ENCODE measurements around the gene MAML3. TPM values are rescaled to one million over a fixed set of nuclear protein-coding genes. Genes with fewer than 3 reads are reported as not detected.

Gene MAML3
- polyA plus RNA-seq, 1 donor (not counting 4 experiments of a cell fraction or from before 2014, with no cell fraction given): 0.68 TPM

DNA sequence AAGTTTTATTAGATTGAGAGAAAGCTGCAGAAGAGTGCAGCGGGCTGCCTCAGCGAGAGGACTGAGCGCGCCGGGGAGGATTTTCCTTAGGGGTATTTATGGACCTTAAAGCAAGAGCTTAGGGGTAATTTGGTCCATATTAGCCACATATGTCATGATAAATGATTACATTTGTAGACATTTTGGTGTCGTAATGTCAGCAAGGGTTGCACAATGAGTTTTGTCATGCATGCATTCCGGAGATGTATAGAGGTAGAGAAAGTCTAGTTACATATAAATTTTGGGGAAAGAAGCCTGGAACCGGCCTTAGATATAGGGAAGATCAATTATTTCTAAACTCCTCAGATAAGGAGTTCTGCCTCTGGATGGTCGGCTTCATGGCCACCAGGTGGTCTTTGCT lies 478.3 kb downstream of the MAML3 start:
- H3K79me2 ChIP-seq (ENCODE audit: control insufficient read depth, insufficient read depth, low read length): no peaks in the 10 kb centered on the region
- FAIRE-seq (no peak), DNase-seq (ENCODE audit: low read depth, low spot score) (no peak)
- H3K4me2 ChIP-seq (ENCODE audit: control insufficient read depth, extremely low read depth, insufficient read depth, low read depth, low read length): no peak overlapping the region
- peaks cover 8% of the 10 kb centered on the region for H3K4me1 ChIP-seq (ENCODE audit: control insufficient read depth, extremely low read depth, insufficient read depth, low read length)
- dilution Hi-C loops (cut with MboI; ENCODE audit: extremely low pct_ligation_motif_present, low sequenced_read_pairs): no loop called here
- no peak overlapping the region for H3K4me3 ChIP-seq (ENCODE audit: control insufficient read depth in 2 of 3, extremely low read depth in 1 of 3, insufficient read depth in 2 of 3, low read depth in 1 of 3, low read length in 3 of 3)
- H3K9ac ChIP-seq (ENCODE audit: control insufficient read depth, extremely low read depth, insufficient read depth, low read length): no peak overlapping the region
- H3K36me3 ChIP-seq (ENCODE audit: control insufficient read depth in 2 of 2, extremely low read depth in 1 of 2, insufficient read depth in 2 of 2, low read length in 2 of 2): peaks cover 0 to 3% of the 10 kb centered on the region in 2 experiments
- H4K20me1 ChIP-seq (ENCODE audit: control insufficient read depth, extremely low read depth, insufficient read depth, low read length): no peaks in the 10 kb centered on the region
- TF ChIP-seq CTCF (optimal IDR thresholded peaks at IDR 0.05 in 1 of 3, IDR thresholded peaks at IDR 0.05 in 1 of 3, conservative IDR thresholded peaks at IDR 0.05 in 1 of 3; ENCODE audit: extremely low read depth in 1 of 3, insufficient read depth in 2 of 3, low read length in 3 of 3) (no peak), EZH2 (IDR thresholded peaks at IDR 0.05; ENCODE audit: low read length) (no peak)
- no peak overlapping the region for H3K27ac ChIP-seq (ENCODE audit: control insufficient read depth, insufficient read depth, low read length)
- no peak overlapping the region for H2AFZ ChIP-seq (ENCODE audit: control insufficient read depth, low read length)
- H3K9me1 ChIP-seq (ENCODE audit: control insufficient read depth, extremely low read depth, insufficient read depth, low read length): no peaks in the 10 kb centered on the region
- H3K27me3 ChIP-seq (ENCODE audit: control insufficient read depth, extremely low read depth, insufficient read depth, low read length): no peaks in the 10 kb centered on the region
- H3K9me3 ChIP-seq (ENCODE audit: control insufficient read depth, low read depth, low read length): no peaks in the 10 kb centered on the region

DNA sequence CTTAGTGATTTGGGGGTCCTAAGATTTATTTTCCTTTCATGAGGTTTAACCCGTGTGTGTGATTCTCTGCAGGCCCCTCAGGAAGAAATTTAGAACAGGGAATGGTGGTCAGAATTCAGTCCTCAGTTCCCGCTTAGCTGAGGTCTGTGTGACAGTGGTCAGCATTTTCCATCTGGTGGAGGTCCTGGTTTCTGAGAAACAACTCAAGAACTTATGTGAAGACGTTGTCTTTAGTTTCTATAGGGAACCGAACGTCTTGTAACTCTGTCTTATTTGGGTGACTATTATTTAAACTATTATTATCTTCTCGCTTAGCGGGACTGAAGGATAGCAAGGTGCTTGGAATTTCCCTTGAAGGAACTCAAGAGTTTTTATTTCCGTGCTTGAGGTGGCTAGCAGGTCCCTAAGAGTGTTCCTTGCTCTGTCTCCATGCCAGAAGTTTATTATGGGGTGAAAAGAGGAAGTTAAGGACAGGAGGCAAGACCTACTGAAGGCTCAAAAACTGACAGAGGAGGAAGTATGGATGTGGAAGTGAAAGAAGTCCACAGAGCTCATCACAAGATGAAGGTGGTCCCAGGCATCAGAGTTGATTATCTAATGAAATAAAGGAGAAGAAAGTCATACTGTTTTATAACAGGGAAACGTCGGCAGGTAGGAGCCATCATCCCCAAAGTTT lies 479.0 kb downstream of the MAML3 start:
- Histone ChIP-seq H3K4me3 (ENCODE audit: control insufficient read depth in 2 of 3, extremely low read depth in 1 of 3, insufficient read depth in 2 of 3, low read depth in 1 of 3, low read length in 3 of 3) (no peak overlapping the region), H3K79me2 (ENCODE audit: control insufficient read depth, insufficient read depth, low read length) (no peaks in the 10 kb centered on the region), H3K36me3 (ENCODE audit: control insufficient read depth in 2 of 2, extremely low read depth in 1 of 2, insufficient read depth in 2 of 2, low read length in 2 of 2) (peaks cover 0 to 3% of the 10 kb centered on the region in 2 experiments), H3K9ac (ENCODE audit: control insufficient read depth, extremely low read depth, insufficient read depth, low read length) (no peak overlapping the region), H4K20me1 (ENCODE audit: control insufficient read depth, extremely low read depth, insufficient read depth, low read length) (no peaks in the 10 kb centered on the region), H3K4me2 (ENCODE audit: control insufficient read depth, extremely low read depth, insufficient read depth, low read depth, low read length) (no peak overlapping the region), H3K9me1 (ENCODE audit: control insufficient read depth, extremely low read depth, insufficient read depth, low read length) (no peaks in the 10 kb centered on the region), H3K27me3 (ENCODE audit: control insufficient read depth, extremely low read depth, insufficient read depth, low read length) (no peaks in the 10 kb centered on the region), H3K4me1 (ENCODE audit: control insufficient read depth, extremely low read depth, insufficient read depth, low read length) (peaks cover 8% of the 10 kb centered on the region), H3K27ac (ENCODE audit: control insufficient read depth, insufficient read depth, low read length) (no peak overlapping the region), H2AFZ (ENCODE audit: control insufficient read depth, low read length) (no peak overlapping the region), H3K9me3 (ENCODE audit: control insufficient read depth, low read depth, low read length) (no peaks in the 10 kb centered on the region)
- TF ChIP-seq EZH2 (IDR thresholded peaks at IDR 0.05; ENCODE audit: low read length): no peak
- TF ChIP-seq CTCF (optimal IDR thresholded peaks at IDR 0.05 in 1 of 3, IDR thresholded peaks at IDR 0.05 in 1 of 3, conservative IDR thresholded peaks at IDR 0.05 in 1 of 3; ENCODE audit: extremely low read depth in 1 of 3, insufficient read depth in 2 of 3, low read length in 3 of 3): no peak
- dilution Hi-C loops (cut with MboI; ENCODE audit: extremely low pct_ligation_motif_present, low sequenced_read_pairs): no loop called here
- FAIRE-seq (no peak), DNase-seq (ENCODE audit: low read depth, low spot score) (no peak)
